ENCODE measurements around the gene GUCY1B1.
"Not testable (repeated sequence)": the region's sequence is repeated elsewhere in the genome, so short reads cannot be mapped to it uniquely, and the experiment has no call there.

The GUCY1B1 gene

DNA sequence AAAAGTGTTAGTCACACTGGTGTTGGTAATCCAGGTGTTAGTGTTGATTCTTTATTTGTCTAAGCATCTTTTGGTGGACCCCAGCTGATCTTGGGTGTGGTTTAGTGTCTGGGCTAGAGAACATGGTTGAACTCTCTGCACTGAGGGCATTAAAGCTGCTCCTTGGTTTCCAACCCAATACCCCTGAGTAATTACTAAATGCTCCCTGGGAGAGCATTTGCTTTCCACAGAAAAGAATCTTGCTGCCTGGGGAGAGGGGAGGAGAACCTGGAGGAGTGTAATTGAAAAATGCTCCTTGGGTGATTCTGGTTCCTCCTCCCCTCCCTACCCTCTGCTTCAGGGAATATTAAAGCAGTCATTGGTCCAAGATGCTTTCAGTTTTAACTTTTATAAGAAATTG, 3.1 kb downstream of the GUCY1B1 start:
- DNase-seq (ENCODE audit: low spot score) = no peak

- no peak for DNase-seq (ENCODE audit: low spot score)
These were observed 3.5 kb downstream of the GUCY1B1 start for GRCh38 chr4:155762334-155762733.

DNA sequence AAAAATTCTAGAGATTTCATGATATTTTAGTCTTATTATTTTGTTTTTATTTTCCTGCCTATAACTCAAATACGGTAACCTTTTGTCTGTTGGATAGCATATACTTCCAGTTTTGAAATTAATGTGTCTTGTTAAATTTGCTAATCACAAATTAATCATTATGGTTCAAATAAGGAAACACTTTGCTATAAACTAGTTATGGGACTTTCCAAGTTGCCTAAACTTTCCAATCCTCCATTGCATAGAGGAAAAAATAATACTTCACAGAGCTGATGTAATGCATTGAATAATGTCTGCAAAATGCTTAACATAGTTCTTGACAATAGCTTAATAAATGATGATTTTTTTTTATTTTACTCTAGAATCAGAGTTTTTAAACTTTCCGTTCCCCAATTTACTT, 4.7 kb downstream of the GUCY1B1 start:
- DNase-seq (ENCODE audit: low spot score) = no peak

DNA sequence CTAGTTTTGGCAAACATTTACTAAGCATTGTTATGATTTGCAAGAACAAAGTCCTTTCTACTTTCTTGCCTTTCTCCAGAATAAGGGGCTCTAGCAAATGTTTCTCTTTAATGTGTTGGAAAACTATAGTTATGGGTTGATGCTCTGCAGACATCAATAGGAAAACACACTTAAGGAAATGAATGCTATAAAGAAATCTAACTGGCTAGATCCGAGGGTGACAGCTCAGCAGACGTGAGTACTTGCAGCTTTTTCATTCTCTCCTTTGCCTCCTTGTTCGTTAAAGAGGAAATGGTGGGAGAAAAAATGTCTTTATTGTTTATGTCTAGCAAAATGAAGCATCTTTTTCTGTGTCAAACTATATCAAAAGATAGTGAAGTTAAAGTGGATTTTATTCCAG, 6.3 kb downstream of the GUCY1B1 start:
- no peak for DNase-seq (ENCODE audit: low spot score)

DNA sequence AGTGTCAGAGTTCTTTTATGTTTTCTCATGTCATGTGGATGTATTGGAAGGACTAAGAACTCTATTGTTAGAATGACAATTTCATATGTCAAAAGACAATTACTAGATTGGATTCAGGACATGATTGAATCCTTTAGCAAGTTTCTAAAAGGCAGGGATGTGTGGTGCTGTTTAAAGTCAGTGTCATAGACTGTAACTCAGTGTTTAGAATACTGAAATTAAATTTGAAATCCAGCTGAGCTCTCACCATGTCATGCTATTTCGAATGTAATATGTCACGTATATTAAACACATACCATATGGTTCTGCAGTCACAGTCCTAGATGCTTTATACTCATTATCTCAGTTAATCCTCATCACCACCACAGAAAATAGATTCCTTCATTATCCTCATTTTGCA, 7.8 kb downstream of the GUCY1B1 start:
- DNase-seq (ENCODE audit: low spot score) = no peak

- DNase-seq (ENCODE audit: low spot score) = no peak
These were observed 9.5 kb downstream of the GUCY1B1 start for GRCh38 chr4:155768370-155768769.

- no peak for DNase-seq (ENCODE audit: low spot score)
These were observed 10.3 kb downstream of the GUCY1B1 start for GRCh38 chr4:155769090-155769489.

DNA sequence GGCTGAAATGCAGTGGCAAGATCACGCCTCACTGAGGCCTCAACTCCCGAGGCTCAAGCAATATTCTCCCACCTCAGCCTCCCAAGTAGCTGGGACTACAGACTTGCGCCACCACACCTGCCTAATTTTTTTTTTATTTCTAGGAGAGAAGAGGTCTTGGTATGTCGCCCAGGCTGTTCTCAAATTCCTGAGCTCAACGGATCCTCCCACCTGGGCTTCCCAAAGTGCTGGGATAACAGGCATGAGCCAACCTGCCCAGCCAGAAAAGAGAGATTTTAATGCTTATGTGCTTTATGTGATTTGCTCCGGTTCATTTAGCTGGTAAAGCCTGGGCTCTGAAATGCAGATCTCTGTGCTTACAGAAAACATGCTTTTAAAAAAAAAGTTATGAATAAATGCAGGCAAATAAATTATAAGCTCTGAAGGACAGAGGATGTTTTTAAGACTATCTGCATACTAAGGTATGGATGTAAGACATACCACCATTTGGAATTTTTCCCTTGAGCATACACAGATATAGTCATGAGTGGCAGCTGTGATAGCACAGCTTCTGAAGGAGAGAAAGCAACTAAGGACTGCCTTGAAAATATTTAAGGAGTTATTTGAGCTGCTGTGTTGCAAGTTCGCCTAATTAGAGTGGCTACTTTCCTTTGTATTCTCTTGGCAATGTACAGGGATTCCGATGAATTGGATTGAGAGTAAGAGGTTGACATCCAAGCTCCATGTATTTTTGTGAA, 13.8 kb downstream of the GUCY1B1 start:
- DNase-seq (ENCODE audit: low spot score) = no peak

- no peak for DNase-seq (ENCODE audit: low spot score)
These were observed 14.5 kb downstream of the GUCY1B1 start for GRCh38 chr4:155773196-155773800.

DNA sequence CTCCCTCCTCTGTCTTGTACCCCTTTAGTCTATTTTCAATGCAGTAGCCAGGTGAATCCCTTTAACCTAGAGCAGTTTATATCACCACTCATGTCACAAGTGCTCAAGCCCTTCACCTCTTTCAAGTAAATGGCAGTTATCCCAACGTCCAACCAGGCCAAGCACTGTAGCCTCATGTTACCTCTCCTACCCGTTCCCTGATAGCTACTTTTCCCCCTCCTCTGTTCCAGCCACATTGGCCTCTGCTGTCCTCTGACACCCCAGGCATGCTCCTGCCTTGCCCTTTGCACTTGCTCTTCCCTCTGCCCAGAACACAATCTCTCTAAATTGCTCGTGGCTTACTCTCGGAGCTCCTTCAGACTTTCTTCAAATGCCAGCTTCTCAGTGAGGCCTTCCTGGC, 15.2 kb downstream of the GUCY1B1 start:
- no peak for DNase-seq (ENCODE audit: low spot score)

DNA sequence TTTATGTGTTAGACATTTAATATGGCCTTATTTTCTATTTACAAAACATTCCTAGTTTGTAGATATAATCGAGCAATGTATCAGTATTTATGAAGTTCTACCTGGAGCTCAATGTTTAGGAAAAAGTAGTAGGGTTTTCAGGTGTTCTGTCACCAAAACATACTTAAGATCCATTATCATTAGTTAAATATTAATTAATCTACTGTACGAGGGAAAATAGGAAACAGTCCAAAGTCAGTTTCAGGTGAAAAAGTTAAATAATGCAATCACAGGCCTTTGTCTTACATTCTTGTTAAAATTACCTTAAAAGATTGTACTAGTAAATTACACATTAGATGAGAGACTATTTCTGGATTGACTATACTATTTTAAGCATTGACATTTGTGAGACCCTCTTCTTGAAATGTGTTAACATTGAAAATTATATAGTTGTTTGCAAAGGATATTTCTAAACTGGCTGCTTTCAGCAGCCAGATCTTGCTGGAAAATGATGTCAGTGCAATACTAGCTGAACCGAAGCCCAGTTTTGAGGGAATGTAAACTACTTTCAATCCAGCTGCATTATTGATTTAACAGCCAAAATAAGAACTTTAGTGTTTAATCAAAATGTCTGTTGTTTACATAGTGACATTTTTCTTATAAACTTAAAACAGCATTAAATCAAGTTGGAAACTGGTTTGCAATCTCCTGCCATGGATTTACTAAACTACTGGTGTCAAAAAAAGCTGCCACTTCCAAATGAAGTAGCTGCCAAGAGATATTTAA, 19.3 kb downstream of the GUCY1B1 start:
- DNase-seq (ENCODE audit: low spot score) = no peak

- peak; percentile 12 for DNase-seq (ENCODE audit: low spot score)
These were observed 22.0 kb downstream of the GUCY1B1 start for GRCh38 chr4:155780775-155781174.

GRCh38 chr4:155781249-155781831, 22.5 kb downstream of the GUCY1B1 start:
- DNase-seq (ENCODE audit: low spot score) = no peak

DNA sequence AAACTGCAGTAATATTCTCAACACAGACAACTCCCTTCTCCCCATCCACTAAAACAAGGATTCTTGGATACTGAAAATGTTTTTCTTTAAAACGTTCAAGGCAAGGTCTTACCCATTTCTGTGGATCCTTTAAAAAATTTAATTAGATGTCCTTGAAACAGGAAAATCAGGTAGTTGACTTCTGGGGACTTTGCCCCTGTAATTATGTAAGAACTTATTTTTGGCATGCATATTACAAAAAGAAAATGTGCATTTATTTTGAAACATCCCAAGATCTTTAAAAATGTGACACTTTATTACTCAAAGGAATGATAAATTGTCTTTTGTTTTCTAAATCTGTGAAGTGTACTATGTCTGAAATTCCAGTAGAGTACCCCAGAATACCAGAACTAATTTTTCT, 25.8 kb downstream of the GUCY1B1 start:
- DNase-seq (ENCODE audit: low spot score) = no peak

GRCh38 chr4:155785828-155786227, 27.0 kb downstream of the GUCY1B1 start:
- no peak for DNase-seq (ENCODE audit: low spot score)

GRCh38 chr4:155787113-155787710, 28.4 kb downstream of the GUCY1B1 start:
- DNase-seq (ENCODE audit: low spot score) = peak; percentile 27

DNA sequence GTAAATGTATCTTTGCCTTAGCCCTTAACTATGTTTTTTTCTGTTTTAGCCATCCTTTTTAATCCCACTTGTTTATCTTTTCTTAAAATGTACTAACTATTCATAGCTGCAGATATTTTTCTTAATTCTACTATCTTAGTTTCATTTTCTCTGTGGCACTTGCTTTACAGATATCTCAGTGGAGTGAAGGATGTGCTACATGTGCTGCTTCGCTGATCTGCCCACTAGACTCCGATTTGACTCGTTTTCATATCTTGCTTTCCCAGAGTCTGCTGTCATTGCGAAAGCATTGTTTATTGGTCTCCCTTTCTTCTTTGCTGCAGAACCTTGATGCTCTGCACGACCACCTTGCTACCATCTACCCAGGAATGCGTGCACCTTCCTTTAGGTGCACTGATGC, 30.6 kb downstream of the GUCY1B1 start:
- no peak for DNase-seq (ENCODE audit: low spot score)

DNA sequence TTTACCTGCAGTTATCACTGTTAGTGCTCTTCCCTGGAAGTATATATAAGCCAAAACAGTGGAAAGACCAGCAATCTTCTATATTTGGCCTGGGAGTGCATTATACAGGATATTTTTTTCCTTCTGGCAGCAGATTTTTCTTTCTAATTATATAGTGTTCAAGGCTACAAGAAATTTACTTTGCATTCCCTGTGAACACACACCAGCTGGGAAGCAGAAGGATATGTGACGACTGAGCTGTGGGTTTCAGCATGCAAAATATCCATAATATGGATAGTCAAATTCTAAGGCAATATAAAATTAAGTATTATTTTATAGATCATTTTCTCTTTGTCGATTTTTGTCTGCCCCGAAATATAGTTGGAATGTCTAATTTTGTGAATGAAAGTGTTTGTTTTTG, 31.2 kb downstream of the GUCY1B1 start:
- DNase-seq (ENCODE audit: low spot score) = no peak

DNA sequence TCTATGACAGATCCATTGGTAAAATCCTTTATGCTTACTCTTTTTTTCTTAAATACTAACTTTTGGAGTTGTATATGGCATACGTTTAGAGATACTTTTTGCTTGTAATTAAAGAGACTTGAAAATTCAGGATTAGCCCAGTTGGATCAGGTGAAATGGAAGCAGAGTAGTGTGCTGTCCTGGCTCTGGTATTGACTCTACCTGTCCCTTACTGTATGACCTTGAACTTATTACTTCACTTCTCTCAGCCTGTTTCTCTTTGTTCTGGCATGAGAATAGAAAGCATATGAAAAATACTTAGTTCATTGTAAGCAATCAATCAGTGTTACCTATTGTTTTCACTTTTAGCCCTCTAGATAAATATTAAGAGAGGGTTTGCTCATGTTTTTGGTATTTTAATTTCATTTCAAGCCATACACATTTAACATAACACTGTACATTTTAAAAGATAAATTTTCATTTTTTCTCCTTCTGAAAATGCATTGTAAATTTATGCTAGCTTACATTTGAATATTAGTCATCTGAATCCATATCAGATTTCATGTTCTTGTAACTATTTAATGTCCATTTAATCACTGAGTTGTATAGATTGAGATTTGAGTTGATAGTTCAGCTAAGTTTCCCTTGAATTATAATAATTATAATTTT, 35.9 kb downstream of the GUCY1B1 start:
- no peak for DNase-seq (ENCODE audit: low spot score)

DNA sequence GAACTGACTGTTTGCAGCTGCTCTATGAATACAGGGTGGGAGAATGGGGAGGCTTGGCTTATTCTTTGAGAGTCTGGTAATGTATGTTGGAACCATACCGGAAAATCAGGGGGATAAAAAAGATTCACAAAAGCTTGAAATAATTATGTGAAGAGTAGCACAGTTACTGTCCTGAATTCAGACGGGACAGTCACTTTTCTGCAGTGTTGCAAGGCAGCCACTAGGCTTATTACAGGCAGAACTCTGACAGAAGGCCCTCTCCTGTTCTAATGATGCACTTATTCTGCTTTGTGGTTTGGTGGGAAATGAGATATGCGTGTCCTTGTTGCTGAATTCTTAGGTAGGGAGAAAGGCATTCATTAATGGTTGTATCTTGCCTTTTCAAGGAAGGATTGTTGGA, 37.2 kb downstream of the GUCY1B1 start:
- peak; percentile 37 for DNase-seq (ENCODE audit: low spot score)

DNA sequence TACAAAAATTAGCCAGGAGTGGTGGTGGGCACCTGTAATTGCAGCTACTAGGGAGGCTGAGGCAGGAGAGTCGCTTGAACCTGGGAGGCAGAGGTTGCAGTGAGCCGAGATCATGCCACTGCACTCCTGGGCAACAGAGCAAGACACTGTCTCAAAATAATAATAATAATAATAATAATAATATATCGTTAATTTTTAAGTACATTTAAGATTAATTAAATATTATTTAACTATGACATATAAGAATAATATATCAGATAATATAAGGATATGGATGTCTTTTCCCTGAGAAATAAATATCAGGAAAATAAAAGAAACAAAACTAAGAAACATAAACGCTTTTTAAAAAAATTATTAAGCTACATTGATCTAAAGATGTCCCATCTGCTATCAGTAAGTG, 38.8 kb downstream of the GUCY1B1 start:
- DNase-seq (ENCODE audit: low spot score) = not testable (repeated sequence)
